ENCODE measurements around the gene SLC16A5. TPM values are rescaled to one million over a fixed set of nuclear protein-coding genes. Genes with fewer than 3 reads are reported as not detected.

Gene SLC16A5
- total RNA-seq, 2 experiments from 2014 or later = 9.2 to 11.0 TPM

GRCh38 chr17:75084039-75084660 lies 3.6 kb upstream of the SLC16A5 start:
- H3K4me1 ChIP-seq (ENCODE audit: insufficient read depth, low read length) = peaks cover 41% of the 10 kb centered on the region
- DNase-seq (peak in 6 of 14 experiments; percentile 27 to 68 (median 46)), ATAC-seq (ENCODE audit: poor library complexity) (peak; percentile 53)
- no peaks in the 10 kb centered on the region for H3K36me3 Mint-ChIP-seq (ENCODE audit: low read depth)
- TF ChIP-seq CTCF (IDR thresholded peaks at IDR 0.05) = no peak
- POLR2A ChIA-PET = interaction anchor here (0.7 to 1.0 kb wide), 3 partner anchors 26 to 187 kb away, joined by 3 to 4 read pairs (median 3); partner anchors contain the start of genes ARMC7 and MIF4GD
- H3K27me3 ChIP-seq (ENCODE audit: control insufficient read depth in 1 of 2, insufficient read depth in 2 of 2, low read length in 2 of 2) = no peaks in the 10 kb centered on the region
- peaks cover 47% of the 10 kb centered on the region for H3K4me1 Mint-ChIP-seq (ENCODE audit: low read depth)
- intact Hi-C loops (cut with DNase I, micrococcal nuclease) = no loop called here
- peak overlapping the region; percentile 78 for H3K27ac Mint-ChIP-seq
- no peaks in the 10 kb centered on the region for H3K9me3 Mint-ChIP-seq
- H3K4me3 ChIP-seq (ENCODE audit: low read length) = no peak overlapping the region
- CTCF ChIA-PET = no interaction called here
- H3K36me3 ChIP-seq (ENCODE audit: insufficient read depth, low read length) = no peaks in the 10 kb centered on the region
- H3K27ac ChIP-seq (ENCODE audit: low read depth in 1 of 2, low read length in 2 of 2) = no peak overlapping the region
- peak overlapping the region; percentile 42 for H3K4me3 Mint-ChIP-seq
- no peaks in the 10 kb centered on the region for H3K9me3 ChIP-seq (ENCODE audit: control insufficient read depth in 1 of 2, insufficient read depth in 1 of 2, low read length in 2 of 2)
- no peaks in the 10 kb centered on the region for H3K27me3 Mint-ChIP-seq

- Histone ChIP-seq H3K27me3 (ENCODE audit: control insufficient read depth in 1 of 2, insufficient read depth in 2 of 2, low read length in 2 of 2) (no peaks in the 10 kb centered on the region), H3K9me3 (ENCODE audit: control insufficient read depth in 1 of 2, insufficient read depth in 1 of 2, low read length in 2 of 2) (no peaks in the 10 kb centered on the region), H3K36me3 (ENCODE audit: insufficient read depth, low read length) (no peaks in the 10 kb centered on the region), H3K4me3 (ENCODE audit: low read length) (no peak overlapping the region), H3K27ac (ENCODE audit: low read depth in 1 of 2, low read length in 2 of 2) (no peak overlapping the region), H3K4me1 (ENCODE audit: insufficient read depth, low read length) (peaks cover 47% of the 10 kb centered on the region)
- Mint-ChIP-seq H3K9me3 (no peaks in the 10 kb centered on the region), H3K4me1 (ENCODE audit: low read depth) (peaks cover 63% of the 10 kb centered on the region), H3K36me3 (ENCODE audit: low read depth) (no peaks in the 10 kb centered on the region), H3K27me3 (no peaks in the 10 kb centered on the region), H3K4me3 (peak overlapping the region; percentile 64), H3K27ac (peak overlapping the region; percentile 87)
- TF ChIP-seq CTCF (IDR thresholded peaks at IDR 0.05) = no peak
- POLR2A ChIA-PET = interaction anchor here (1.0 to 3.1 kb wide), 7 partner anchors 9 to 203 kb away, joined by 3 to 18 read pairs (median 4); partner anchors contain the start of genes ARMC7, CDR2L, JPT1 and SLC25A19
- CTCF ChIA-PET = interaction anchor here (0.7 kb wide), 1 partner anchor 14 kb away, joined by 3 read pairs; no protein-coding TSS in a partner anchor
- ATAC-seq (ENCODE audit: poor library complexity) = no peak
- intact Hi-C loops (cut with DNase I, micrococcal nuclease) = no loop called here
- DNase-seq = no peak
These were observed 1.1 kb upstream of the SLC16A5 start for GRCh38 chr17:75086496-75087181.

GRCh38 chr17:75087182-75087557 lies 584 bp upstream of the SLC16A5 start:
- intact Hi-C loops (cut with DNase I, micrococcal nuclease) = no loop called here
- peaks cover 67% of the 10 kb centered on the region for H3K4me1 Mint-ChIP-seq (ENCODE audit: low read depth)
- peak overlapping the region; percentile 91 for H3K4me3 Mint-ChIP-seq
- ChIA-PET POLR2A (interaction anchor here (0.7 to 3.1 kb wide), 15 partner anchors 9 to 202 kb away, joined by 3 to 18 read pairs (median 4); partner anchors contain the start of genes ARMC7, CDR2L, JPT1 and KCTD2), CTCF (no interaction called here)
- ATAC-seq (ENCODE audit: poor library complexity) = no peak
- peak overlapping the region; percentile 41 to 53 for H3K27ac ChIP-seq (ENCODE audit: low read depth in 1 of 2, low read length in 2 of 2)
- DNase-seq = no peak
- H3K27ac Mint-ChIP-seq = peak overlapping the region; percentile 87
- peak overlapping the region; percentile 74 for H3K4me3 ChIP-seq (ENCODE audit: low read length)
- peaks cover 47% of the 10 kb centered on the region for H3K4me1 ChIP-seq (ENCODE audit: insufficient read depth, low read length)
- no peaks in the 10 kb centered on the region for H3K9me3 ChIP-seq (ENCODE audit: control insufficient read depth in 1 of 2, insufficient read depth in 1 of 2, low read length in 2 of 2)
- H3K27me3 ChIP-seq (ENCODE audit: control insufficient read depth in 1 of 2, insufficient read depth in 2 of 2, low read length in 2 of 2) = no peaks in the 10 kb centered on the region
- no peaks in the 10 kb centered on the region for H3K36me3 ChIP-seq (ENCODE audit: insufficient read depth, low read length)
- H3K27me3 Mint-ChIP-seq = no peaks in the 10 kb centered on the region
- no peak for TF ChIP-seq CTCF (IDR thresholded peaks at IDR 0.05)
- H3K36me3 Mint-ChIP-seq (ENCODE audit: low read depth) = no peaks in the 10 kb centered on the region
- no peaks in the 10 kb centered on the region for H3K9me3 Mint-ChIP-seq

Data from CD4-positive, alpha-beta T cell (primary cell).